HepG2 (cell line): ENCODE measurements around the gene BLMH. TPM values are rescaled to one million over a fixed set of nuclear protein-coding genes. Genes with fewer than 3 reads are reported as not detected.

Source experiments
- ATAC-seq: fragments of 200-7000 bp; cut with Tn5 transposase; 3 replicates; pipeline ENCODE4 v1.9.1; 2020; ENCODE audit warnings: mild to moderate bottlenecking, moderate library complexity
- BruUV-seq: library from RNA; stranded (reverse); fragments of 400-500 nt; replicated peaks from 2 replicates; lab custom pipeline; 2021; lab: Mats Ljungman, UMichigan
- CTCF ChIA-PET: fragments of 300-600 bp; formaldehyde crosslinking; extraction: SDS; loops from one replicate; lab custom pipeline; 2021; ENCODE audit warnings: low total read pairs, inconsistent platforms, low intra/inter-chr PET ratio; lab: Yijun Ruan, JAX
- POLR2A ChIA-PET: fragments of 350-600 bp; sonication (Branson Sonifier 250); formaldehyde crosslinking; loops from one replicate; lab custom pipeline; 2020; ENCODE audit warnings: antibody characterized with exemption, inconsistent platforms; lab: Yijun Ruan, JAX
- DNase-seq: peaks from one replicate; pipeline ENCODE4 v3.0.0-alpha.2; 2015; ENCODE audit warnings: low spot score
- FAIRE-seq: peaks from 3 replicates; lab custom pipeline; 2011; peaks lifted over from hg19 to GRCh38; lab: Jason Lieb, UNC
- H2AFZ ChIP-seq: one replicate; pipeline ENCODE4 v1.6.1; 2011; ENCODE audit warnings: low read length, inconsistent platforms
- H3K27ac ChIP-seq: fragments of 300-600 bp; 3 replicates; pipeline ENCODE4 v1.8.0; 2011; ENCODE audit warnings: mixed run types, mild to moderate bottlenecking, mixed read lengths, low read length, inconsistent platforms; ENCODE audit not compliant: insufficient read depth; ENCODE audit errors: extremely low read length
- H3K27me3 ChIP-seq, 2 experiments: fragments of 200-600 bp in 1 of 2; 2 replicates in 1 of 2; 3 replicates in 1 of 2; pipeline versions ENCODE4 v1.6.0 to v1.8.0; 2011; ENCODE audit warnings: low read length in 2 of 2, mild to moderate bottlenecking in 2 of 2, moderate library complexity in 2 of 2, inconsistent platforms in 1 of 2; ENCODE audit not compliant: insufficient read depth in 2 of 2, control insufficient read depth in 1 of 2
- H3K36me3 ChIP-seq, 2 experiments: fragments of 200-600 bp in 1 of 2; replicated peaks in 1 of 2; 2 replicates in 1 of 2; 3 replicates in 1 of 2; pipeline versions ENCODE4 v1.5.1 to v1.8.0; 2011; ENCODE audit warnings: low read length in 2 of 2, inconsistent platforms in 1 of 2; ENCODE audit not compliant: insufficient read depth in 2 of 2, control insufficient read depth in 1 of 2
- H3K4me1 ChIP-seq: 2 replicates; pipeline ENCODE4 v1.5.1; 2012; ENCODE audit warnings: low read length, inconsistent platforms; ENCODE audit not compliant: insufficient read depth
- H3K4me2 ChIP-seq: 2 replicates; pipeline ENCODE4 v1.6.0; 2011; ENCODE audit warnings: low read depth, low read length, inconsistent platforms
- H3K4me3 ChIP-seq, 3 experiments: fragments of 200-600 bp in 1 of 3; sonication (generic), shearing (Covaris generic) in 1 of 3; replicated peaks in 1 of 3; 2 replicates each; pipeline ENCODE4 v1.5.1; 2011 to 2016; ENCODE audit warnings: low read length in 3 of 3, inconsistent platforms in 2 of 3, low read depth in 2 of 3, mild to moderate bottlenecking in 2 of 3, control low read depth in 1 of 3, mixed read lengths in 1 of 3; ENCODE audit not compliant: insufficient read depth in 1 of 3
- H3K79me2 ChIP-seq: one replicate; pipeline ENCODE4 v1.6.1; 2011; ENCODE audit warnings: low read length, inconsistent platforms; ENCODE audit not compliant: insufficient read depth
- H3K9ac ChIP-seq: 2 replicates; pipeline ENCODE4 v1.6.0; 2011; ENCODE audit warnings: mild to moderate bottlenecking, low read depth, low read length, inconsistent platforms; ENCODE audit not compliant: insufficient read depth
- H3K9me3 ChIP-seq: 2 replicates; pipeline ENCODE4 v1.5.1; 2012; ENCODE audit warnings: mild to moderate bottlenecking, low read length
- H4K20me1 ChIP-seq: 2 replicates; pipeline ENCODE4 v1.6.0; 2011; ENCODE audit warnings: inconsistent platforms, mild to moderate bottlenecking, low read length, moderate library complexity; ENCODE audit not compliant: insufficient read depth
- ATAD3A ChIP-seq: sonication (generic); formaldehyde crosslinking; IDR thresholded peaks from 2 replicates; pipeline ENCODE4 v1.4.0; 2020; ENCODE audit warnings: missing genetic modification reagents
- ATF7 ChIP-seq, 2 experiments: fragments of 450-650 bp in 1 of 2; sonication (generic) in 1 of 2; formaldehyde crosslinking in 1 of 2; IDR thresholded peaks; 2 replicates each; pipeline versions ENCODE4 v1.4.0 to v1.6.1; 2016 to 2020; ENCODE audit warnings: antibody characterized with exemption in 1 of 2, mild to moderate bottlenecking in 1 of 2, missing genetic modification reagents in 1 of 2
- FOXC1 ChIP-seq: sonication (generic); formaldehyde crosslinking; IDR thresholded peaks from 2 replicates; pipeline ENCODE4 v1.8.0; 2022; ENCODE audit warnings: mild to moderate bottlenecking, missing genetic modification reagents, borderline replicate concordance
- GLI4 ChIP-seq: sonication (generic); formaldehyde crosslinking; IDR thresholded peaks from 2 replicates; pipeline ENCODE4 v1.5.1; 2020; ENCODE audit warnings: missing genetic modification reagents, mild to moderate bottlenecking, moderate library complexity, borderline replicate concordance
- HNF4A ChIP-seq: sonication (generic); formaldehyde crosslinking; IDR thresholded peaks from 2 replicates; pipeline ENCODE4 v1.4.0; 2020; ENCODE audit warnings: missing genetic modification reagents
- HOXA7 ChIP-seq: sonication (generic); formaldehyde crosslinking; IDR thresholded peaks from 2 replicates; pipeline ENCODE4 v1.8.1; 2022; ENCODE audit warnings: mild to moderate bottlenecking, missing genetic modification reagents, moderate library complexity
- KDM3A ChIP-seq: IDR thresholded peaks from 2 replicates; pipeline ENCODE4 v1.6.1; 2018; ENCODE audit warnings: low read depth, missing compliant biosample characterization
- NFE2L1 ChIP-seq: sonication (generic); formaldehyde crosslinking; IDR thresholded peaks from 2 replicates; pipeline ENCODE4 v1.4.0; 2020; ENCODE audit warnings: missing genetic modification reagents, mild to moderate bottlenecking, borderline replicate concordance
- PLRG1 ChIP-seq: fragments of 450-650 bp; conservative IDR thresholded peaks from 2 replicates; pipeline ENCODE4 v1.6.1; 2016
- YEATS4 ChIP-seq: sonication (generic); formaldehyde crosslinking; IDR thresholded peaks from 2 replicates; pipeline ENCODE4 v1.4.0; 2020; ENCODE audit warnings: missing genetic modification reagents, borderline replicate concordance
- ZBTB7B ChIP-seq: sonication (generic); formaldehyde crosslinking; IDR thresholded peaks from 2 replicates; pipeline ENCODE4 v1.4.0; 2020; ENCODE audit warnings: missing genetic modification reagents
- ZNF337 ChIP-seq: sonication (generic); formaldehyde crosslinking; IDR thresholded peaks from 2 replicates; pipeline ENCODE4 v1.5.1; 2020; ENCODE audit warnings: missing genetic modification reagents, low read depth, mild to moderate bottlenecking, borderline replicate concordance
- ZNF598 ChIP-seq: sonication (generic); formaldehyde crosslinking; IDR thresholded peaks from 2 replicates; pipeline ENCODE4 v1.5.1; 2020; ENCODE audit warnings: mild to moderate bottlenecking, missing genetic modification reagents, borderline replicate concordance
- ZNF615 ChIP-seq: sonication (generic); formaldehyde crosslinking; IDR thresholded peaks from 2 replicates; pipeline ENCODE4 v1.5.0; 2020; ENCODE audit warnings: mild to moderate bottlenecking, missing genetic modification reagents, borderline replicate concordance
- WGBS: methylation state at CpG from one replicate; pipeline ENCODE4 v1.1.6; 2017; ENCODE audit warnings: low lambda C conversion rate; 5-methylcytosine and 5-hydroxymethylcytosine counted together
- in situ Hi-C: cut with HindIII; loops from 2 replicates; pipeline ENCODE4 v1.10.0; 2017; ENCODE audit warnings: low pct_unique_long_range_greater_than_20kb; ENCODE audit not compliant: extremely low pct_ligation_motif_present
- intact Hi-C: fragments of 100-400 bp; cut with micrococcal nuclease; formaldehyde crosslinking; loops from one replicate; pipeline ENCODE4 v1.10.0; 2022; ENCODE audit not compliant: unreplicated experiment
- polyA plus RNA-seq, 8 experiments: library from polyadenylated mRNA; depleted of rRNA in 3 of 8; stranded (reverse) in 7 of 8; unstranded in 1 of 8; fragments of >200 nt; fragmentation: Illumina TruSeq in 4 of 8; extraction: Trizol in 4 of 8; gene quantifications; 2 replicates each; pipeline versions ENCODE4 v1.2.1 to v1.2.3, GENCODE V29; 2011 to 2016; ENCODE audit warnings: low read depth in 4 of 8, missing spikeins in 1 of 8, mixed read lengths in 1 of 8; ENCODE audit not compliant: insufficient read depth in 1 of 8
- total RNA-seq, 5 experiments: library from RNA; depleted of rRNA; stranded (reverse); fragments of >200 nt; fragmentation: Illumina TruSeq; extraction: Trizol; gene quantifications; 2 replicates each; pipeline ENCODE4 v1.2.3, GENCODE V29; 2016; ENCODE audit warnings: low read depth in 1 of 5
- TF ChIP-seq, protein P1 (sequence below): sonication (generic); formaldehyde crosslinking; conservative IDR thresholded peaks from 2 replicates; pipeline ENCODE4 v1.8.0; 2022; ENCODE audit warnings: mild to moderate bottlenecking, moderate library complexity, missing genetic modification reagents
- TF ChIP-seq, protein P2 (sequence below): sonication (generic); formaldehyde crosslinking; IDR thresholded peaks from 2 replicates; pipeline ENCODE4 v1.8.1; 2022; ENCODE audit warnings: mild to moderate bottlenecking, missing genetic modification reagents
- TF ChIP-seq, protein P3 (sequence below): sonication (generic); formaldehyde crosslinking; conservative IDR thresholded peaks from 2 replicates; pipeline ENCODE4 v1.4.0; 2020; ENCODE audit warnings: missing genetic modification reagents
- TF ChIP-seq, protein P4 (sequence below): sonication (generic); formaldehyde crosslinking; IDR thresholded peaks from 2 replicates; pipeline ENCODE4 v1.4.0; 2020; ENCODE audit warnings: mild to moderate bottlenecking, missing genetic modification reagents

Gene BLMH
- total and polyA plus RNA-seq, 2 of the 13 experiments (the other 11 are each of a cell fraction or from before 2014, with no cell fraction given): 12.1 to 41.0 TPM

DNA sequence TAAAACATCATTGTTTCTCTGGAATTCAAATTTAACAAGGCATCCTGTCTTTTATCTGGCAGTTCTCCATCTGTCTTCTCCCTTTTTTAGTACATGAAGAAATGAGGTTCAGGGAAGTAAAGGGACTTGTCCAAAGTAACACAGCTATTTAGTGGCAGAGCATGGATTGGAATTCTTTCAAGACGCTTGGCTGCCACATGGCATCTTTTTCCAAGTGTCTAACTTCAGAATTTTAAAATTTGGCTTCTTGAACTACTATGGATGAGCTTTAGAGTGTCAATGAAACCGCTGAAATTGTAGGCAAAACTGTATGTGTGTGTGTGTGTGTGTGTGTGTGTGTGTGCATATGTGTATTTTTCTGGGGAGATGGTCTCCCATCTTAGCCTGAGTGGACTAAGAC is 47.3 kb upstream of the BLMH start:
- Histone ChIP-seq H3K9ac (no peak overlapping the region), H3K4me3 (no peak overlapping the region), H3K27me3 (no peaks in the 10 kb centered on the region), H3K4me1 (peaks cover 85% of the 10 kb centered on the region), H3K36me3 (no peaks in the 10 kb centered on the region), H3K27ac (no peak overlapping the region), H3K79me2 (no peaks in the 10 kb centered on the region), H2AFZ (no peak overlapping the region), H3K4me2 (no peak overlapping the region), H3K9me3 (no peaks in the 10 kb centered on the region), H4K20me1 (no peaks in the 10 kb centered on the region)
- in situ Hi-C loops (loop anchor here (5.0 kb wide), 1 partner anchor 47 kb away; the partner anchor contains the start of gene BLMH), intact Hi-C loops (loop anchor here (5.0 kb wide), 1 partner anchor 62 kb away; no protein-coding TSS in a partner anchor)
- DNase-seq: no peak
- ATAC-seq: no peak
- 96% methylated on average over 2 of the region's 2 CpGs for WGBS
- FAIRE-seq: no peak
- CTCF ChIA-PET: interaction anchor here (1.6 to 1.7 kb wide), 2 partner anchors 40 to 138 kb away, joined by 3 to 6 read pairs; partner anchors contain the start of genes CPD and GOSR1
- no TSS peak for BruUV-seq
- POLR2A ChIA-PET: no interaction called here
- TF ChIP-seq HNF4A (no peak), GLI4 (CRISPR knock-in tag) (no peak), PLRG1 (no peak), ZBTB7B (CRISPR knock-in tag) (no peak), NFE2L1 (no peak), YEATS4 (no peak), ZNF337 (CRISPR knock-in tag) (no peak), ATF7 (IDR thresholded peaks at IDR 0.05) (no peak), ATF7 (CRISPR knock-in tag; IDR thresholded peaks at IDR 0.05) (no peak), ATAD3A (CRISPR knock-in tag) (no peak), KDM3A (CRISPR knock-in tag) (no peak), ZNF598 (CRISPR knock-in tag) (no peak), HOXA7 (no peak), ZNF615 (CRISPR knock-in tag) (no peak), FOXC1 (CRISPR knock-in tag) (no peak)
- TF ChIP-seq, protein P1, sequence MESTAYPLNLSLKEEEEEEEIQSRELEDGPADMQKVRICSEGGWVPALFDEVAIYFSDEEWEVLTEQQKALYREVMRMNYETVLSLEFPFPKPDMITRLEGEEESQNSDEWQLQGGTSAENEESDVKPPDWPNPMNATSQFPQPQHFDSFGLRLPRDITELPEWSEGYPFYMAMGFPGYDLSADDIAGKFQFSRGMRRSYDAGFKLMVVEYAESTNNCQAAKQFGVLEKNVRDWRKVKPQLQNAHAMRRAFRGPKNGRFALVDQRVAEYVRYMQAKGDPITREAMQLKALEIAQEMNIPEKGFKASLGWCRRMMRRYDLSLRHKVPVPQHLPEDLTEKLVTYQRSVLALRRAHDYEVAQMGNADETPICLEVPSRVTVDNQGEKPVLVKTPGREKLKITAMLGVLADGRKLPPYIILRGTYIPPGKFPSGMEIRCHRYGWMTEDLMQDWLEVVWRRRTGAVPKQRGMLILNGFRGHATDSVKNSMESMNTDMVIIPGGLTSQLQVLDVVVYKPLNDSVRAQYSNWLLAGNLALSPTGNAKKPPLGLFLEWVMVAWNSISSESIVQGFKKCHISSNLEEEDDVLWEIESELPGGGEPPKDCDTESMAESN (CRISPR knock-in tag): no peak
- TF ChIP-seq, protein P2, sequence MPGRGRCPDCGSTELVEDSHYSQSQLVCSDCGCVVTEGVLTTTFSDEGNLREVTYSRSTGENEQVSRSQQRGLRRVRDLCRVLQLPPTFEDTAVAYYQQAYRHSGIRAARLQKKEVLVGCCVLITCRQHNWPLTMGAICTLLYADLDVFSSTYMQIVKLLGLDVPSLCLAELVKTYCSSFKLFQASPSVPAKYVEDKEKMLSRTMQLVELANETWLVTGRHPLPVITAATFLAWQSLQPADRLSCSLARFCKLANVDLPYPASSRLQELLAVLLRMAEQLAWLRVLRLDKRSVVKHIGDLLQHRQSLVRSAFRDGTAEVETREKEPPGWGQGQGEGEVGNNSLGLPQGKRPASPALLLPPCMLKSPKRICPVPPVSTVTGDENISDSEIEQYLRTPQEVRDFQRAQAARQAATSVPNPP: no peak
- TF ChIP-seq, protein P3, sequence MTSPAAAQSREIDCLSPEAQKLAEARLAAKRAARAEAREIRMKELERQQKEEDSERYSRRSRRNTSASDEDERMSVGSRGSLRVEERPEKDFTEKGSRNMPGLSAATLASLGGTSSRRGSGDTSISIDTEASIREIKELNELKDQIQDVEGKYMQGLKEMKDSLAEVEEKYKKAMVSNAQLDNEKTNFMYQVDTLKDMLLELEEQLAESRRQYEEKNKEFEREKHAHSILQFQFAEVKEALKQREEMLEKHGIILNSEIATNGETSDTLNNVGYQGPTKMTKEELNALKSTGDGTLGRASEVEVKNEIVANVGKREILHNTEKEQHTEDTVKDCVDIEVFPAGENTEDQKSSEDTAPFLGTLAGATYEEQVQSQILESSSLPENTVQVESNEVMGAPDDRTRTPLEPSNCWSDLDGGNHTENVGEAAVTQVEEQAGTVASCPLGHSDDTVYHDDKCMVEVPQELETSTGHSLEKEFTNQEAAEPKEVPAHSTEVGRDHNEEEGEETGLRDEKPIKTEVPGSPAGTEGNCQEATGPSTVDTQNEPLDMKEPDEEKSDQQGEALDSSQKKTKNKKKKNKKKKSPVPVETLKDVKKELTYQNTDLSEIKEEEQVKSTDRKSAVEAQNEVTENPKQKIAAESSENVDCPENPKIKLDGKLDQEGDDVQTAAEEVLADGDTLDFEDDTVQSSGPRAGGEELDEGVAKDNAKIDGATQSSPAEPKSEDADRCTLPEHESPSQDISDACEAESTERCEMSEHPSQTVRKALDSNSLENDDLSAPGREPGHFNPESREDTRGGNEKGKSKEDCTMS: no peak
- TF ChIP-seq, protein P4, sequence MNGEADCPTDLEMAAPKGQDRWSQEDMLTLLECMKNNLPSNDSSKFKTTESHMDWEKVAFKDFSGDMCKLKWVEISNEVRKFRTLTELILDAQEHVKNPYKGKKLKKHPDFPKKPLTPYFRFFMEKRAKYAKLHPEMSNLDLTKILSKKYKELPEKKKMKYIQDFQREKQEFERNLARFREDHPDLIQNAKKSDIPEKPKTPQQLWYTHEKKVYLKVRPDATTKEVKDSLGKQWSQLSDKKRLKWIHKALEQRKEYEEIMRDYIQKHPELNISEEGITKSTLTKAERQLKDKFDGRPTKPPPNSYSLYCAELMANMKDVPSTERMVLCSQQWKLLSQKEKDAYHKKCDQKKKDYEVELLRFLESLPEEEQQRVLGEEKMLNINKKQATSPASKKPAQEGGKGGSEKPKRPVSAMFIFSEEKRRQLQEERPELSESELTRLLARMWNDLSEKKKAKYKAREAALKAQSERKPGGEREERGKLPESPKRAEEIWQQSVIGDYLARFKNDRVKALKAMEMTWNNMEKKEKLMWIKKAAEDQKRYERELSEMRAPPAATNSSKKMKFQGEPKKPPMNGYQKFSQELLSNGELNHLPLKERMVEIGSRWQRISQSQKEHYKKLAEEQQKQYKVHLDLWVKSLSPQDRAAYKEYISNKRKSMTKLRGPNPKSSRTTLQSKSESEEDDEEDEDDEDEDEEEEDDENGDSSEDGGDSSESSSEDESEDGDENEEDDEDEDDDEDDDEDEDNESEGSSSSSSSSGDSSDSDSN: no peak
